ENCODE measurements around the gene PDGFD.
"Not testable (repeated sequence)": the region's sequence is repeated elsewhere in the genome, so short reads cannot be mapped to it uniquely, and the experiment has no call there.

The PDGFD gene

GRCh38 chr11:104051778-104052177 lies 112.2 kb downstream of the PDGFD start:
- no peak for DNase-seq

DNA sequence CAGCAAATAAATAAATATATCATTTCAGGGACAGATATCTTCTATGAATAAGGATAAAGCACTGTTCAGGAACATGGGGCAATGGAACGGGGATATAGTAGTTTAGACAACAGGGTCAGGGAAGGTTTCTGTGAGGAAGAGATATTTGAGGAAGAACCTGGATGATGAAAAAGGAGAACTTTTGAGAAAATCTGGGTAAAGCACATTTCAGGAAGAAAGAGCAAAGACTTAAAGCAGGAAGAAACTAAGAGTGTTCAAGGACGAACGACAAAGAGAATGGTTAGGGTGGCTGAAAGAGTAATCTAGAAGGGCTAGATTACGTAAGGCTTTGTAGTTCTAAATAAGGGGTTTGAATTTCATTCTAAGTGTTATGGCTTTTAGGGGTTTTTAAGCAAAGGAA lies 114.8 kb downstream of the PDGFD start:
- no peak for DNase-seq

DNA sequence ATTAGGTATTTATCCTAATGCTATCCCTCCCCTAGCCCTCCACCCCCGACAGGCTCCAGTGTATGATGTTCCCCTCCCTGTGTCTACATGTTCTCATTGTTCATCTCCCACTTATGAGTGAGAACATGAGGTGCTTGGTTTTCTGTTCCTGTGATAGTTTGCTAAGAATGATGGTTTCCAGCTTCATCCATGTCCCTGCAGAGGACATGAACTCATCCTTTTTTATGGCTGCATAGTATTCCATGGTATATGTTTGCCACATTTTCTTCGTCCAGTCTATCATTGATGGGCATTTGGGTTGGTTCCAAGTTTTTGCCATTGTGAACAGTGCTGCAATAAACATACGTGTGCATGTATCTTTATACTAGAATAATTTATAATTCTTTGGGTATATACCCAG lies 117.1 kb downstream of the PDGFD start:
- DNase-seq = not testable (repeated sequence)

DNA sequence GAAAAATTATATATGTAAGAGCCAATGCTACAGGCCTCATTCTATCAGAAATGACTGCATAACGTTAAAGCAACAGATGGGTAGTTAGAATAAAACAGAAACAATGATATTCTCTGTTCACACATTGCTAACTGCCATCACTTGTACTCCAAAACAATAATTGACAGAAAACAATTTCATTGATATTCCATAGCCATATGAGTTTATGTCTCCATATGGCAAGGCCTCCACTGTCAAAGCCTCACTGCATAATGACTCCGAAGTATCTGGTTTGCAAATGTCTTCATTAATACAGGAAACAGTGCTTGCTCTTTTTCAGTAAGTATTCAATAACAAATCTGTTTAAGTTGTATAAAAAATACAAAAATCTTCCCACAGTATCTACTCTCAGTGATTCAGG lies 117.6 kb downstream of the PDGFD start:
- no peak for DNase-seq

DNA sequence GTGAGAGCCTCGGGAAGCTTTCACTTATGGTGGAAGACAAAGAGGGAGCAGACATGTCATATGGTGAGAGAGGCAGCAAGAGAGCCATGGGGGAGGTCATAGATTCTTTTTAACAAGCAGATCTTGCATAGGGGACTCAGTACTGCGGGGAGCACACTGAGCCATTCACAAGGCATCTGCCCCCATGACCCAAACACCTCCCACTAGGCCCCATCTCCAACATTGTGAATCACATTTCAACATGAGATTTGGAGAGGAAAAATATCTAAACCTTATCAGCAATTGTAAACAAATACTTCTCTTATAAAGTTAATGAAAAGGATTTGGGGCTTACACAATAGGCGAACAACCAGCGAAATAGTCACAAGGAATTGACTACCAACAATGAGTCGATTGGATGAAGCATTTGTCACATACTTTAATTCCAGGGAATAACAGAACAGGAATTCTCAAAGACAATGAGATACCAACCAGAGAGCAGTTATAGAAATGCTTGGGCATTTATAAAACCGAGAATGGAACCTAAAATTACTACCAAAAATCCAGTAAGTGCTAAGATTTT lies 120.2 kb downstream of the PDGFD start:
- DNase-seq = no peak

DNA sequence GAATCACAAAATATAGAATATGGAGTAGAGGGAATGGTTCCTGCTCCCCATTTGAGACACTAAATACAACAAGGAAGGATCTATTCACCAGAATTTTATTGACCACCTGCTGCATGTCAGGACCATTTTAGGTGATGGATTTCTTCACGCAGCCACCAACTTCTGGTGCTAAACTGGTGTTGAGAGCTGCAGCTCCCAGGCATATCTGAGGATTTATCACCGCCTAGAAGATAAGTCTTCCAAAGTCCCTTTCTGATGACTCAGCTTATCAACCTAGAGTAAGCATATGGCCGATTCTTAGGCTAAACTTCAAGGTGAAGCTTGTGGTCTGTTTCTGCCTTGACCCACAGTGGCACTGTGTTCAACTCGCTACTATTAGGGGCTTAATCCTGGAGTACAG lies 120.8 kb downstream of the PDGFD start:
- DNase-seq = no peak

DNA sequence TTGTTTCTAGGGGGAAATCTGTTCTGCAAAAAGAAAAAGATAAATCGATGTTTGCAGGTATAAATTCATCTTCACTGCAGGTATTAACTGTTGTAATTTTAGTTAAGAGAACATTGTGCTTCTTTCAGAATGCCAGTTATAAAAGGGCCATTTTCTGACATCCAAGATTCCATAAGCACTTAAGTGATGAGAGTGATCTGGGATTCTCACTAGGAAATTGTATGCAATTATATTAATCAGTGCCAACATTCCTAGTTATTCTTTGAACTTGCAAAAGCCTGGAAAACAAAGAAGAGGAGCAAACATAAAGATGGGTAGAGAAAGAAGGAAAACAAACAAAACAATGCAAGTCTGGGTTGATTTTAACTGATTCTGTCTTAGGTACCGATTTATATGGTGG lies 122.2 kb downstream of the PDGFD start:
- DNase-seq = no peak

GRCh38 chr11:104036995-104037394 lies 127.0 kb downstream of the PDGFD start:
- DNase-seq = no peak

DNA sequence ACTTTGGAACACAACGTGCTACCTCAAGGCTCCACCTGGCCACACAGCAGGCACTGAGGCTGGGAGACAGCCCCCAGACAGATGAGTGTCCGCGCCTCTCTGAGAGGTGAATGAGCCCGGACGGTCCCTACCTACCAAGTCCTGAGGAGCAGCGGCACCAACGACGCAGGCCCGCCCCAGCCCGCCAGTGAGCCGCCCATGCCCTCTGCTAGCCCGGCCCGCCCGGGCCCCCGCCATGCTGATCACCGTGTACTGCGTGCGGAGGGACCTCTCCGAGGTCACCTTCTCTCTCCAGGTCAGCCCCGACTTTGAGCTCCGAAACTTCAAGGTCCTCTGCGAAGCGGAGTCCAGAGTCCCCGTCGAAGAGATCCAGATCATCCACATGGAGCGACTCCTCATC lies 127.4 kb downstream of the PDGFD start, which contains the start of gene DDI1:
Gene DDI1, plus strand, starts transcription at position 53 of the 400 bp plus-strand sequence. Its CDS starts 183 bp downstream, at position 236.
- DNase-seq = no peak

DNA sequence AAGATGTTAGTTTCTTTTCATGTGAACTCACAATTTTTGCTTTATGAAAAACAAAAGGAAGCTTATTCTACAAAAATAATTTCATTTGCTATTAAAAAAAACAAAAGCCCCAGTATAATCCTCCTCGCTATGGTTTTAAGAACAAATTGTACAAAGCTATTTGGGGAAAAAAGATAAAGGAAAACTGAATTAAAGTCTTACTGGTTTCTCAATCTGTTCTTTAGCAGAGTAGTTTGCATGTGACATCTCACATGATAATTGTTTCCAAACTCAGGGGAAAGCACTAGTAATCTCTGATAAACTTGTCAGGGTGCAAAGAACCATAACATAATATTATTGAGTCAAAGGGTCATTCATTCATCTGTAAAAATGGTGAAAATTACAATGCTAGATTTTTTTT lies 130.4 kb downstream of the PDGFD start:
- no peak for DNase-seq

- DNase-seq = no peak
These were observed 130.8 kb downstream of the PDGFD start for GRCh38 chr11:104033134-104033533.

DNA sequence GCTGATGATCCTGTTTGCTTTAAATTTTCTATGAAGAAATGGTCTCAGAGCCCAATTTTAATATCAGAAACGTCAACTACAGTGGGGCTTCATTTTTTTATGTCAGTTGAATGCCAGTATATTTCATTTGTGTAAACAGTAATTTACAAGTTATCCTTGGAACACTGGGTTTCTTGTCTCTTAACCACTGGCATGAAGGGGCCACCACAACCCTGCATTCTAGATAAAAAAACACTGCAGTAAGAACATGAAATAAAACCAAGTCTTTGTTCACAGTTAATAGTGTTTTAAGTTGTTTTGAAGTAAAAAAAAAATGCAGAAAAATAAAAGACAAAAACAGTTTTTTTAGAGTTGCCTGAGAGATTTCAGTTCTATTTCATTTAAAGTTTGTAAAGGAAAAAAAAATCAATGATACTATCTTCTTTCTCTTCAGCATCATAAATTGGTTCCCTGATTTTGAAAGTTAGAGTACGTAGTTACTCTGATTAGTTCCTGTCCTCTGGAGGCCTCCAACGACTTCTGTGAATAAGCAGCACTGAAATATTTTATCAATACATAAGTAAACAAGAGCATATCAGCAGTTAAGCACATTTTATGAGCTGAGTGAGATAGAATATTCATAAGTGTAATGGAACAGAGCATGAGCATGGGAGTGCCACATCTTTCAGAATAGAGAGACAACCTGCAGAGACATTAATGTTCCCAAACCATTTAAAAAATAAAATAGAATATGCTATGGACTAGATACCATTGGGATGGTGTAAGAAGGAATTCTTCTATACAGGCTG lies 135.3 kb downstream of the PDGFD start:
- DNase-seq = no peak

GRCh38 chr11:104024572-104024971 lies 139.4 kb downstream of the PDGFD start:
- no peak for DNase-seq

- DNase-seq = no peak
These were observed 148.1 kb downstream of the PDGFD start for GRCh38 chr11:104015649-104016415.

DNA sequence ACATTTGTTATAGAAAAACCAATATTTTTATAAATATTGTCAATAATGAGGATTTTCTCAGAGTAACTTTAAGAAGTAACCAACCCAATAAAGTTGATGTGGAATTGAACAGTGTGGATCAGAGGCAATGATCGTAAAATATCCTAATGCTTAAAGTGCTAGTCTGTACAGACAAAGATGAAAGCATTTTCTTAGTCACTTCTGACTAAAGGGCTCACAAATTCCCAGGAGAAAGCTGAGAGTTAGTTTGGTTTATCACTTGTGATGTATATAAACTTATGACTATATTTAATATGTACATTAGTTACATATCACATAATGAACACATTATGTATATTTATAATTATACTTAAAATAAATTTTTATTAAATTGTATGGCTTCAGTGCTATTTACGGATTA lies 152.9 kb downstream of the PDGFD start:
- no peak for DNase-seq

DNA sequence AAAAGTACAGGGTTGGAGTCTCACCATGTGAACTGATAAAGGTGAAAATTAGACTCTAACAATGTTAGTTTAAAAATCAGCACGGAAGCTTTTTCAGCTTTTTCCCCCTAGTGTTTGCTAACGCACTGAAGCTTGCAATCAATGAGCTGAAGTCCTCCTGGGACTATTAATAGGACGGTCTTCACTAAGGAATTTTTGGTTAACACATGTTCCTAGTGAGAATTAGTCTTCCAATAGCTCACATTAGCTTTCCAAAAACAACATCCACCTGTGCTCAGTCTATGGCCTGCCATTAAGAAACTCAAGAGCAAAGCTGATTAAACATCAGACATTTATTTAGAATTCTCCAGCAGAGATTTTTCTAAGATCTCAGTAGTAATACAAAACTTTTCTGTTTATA lies 154.2 kb downstream of the PDGFD start:
- no peak for DNase-seq

DNA sequence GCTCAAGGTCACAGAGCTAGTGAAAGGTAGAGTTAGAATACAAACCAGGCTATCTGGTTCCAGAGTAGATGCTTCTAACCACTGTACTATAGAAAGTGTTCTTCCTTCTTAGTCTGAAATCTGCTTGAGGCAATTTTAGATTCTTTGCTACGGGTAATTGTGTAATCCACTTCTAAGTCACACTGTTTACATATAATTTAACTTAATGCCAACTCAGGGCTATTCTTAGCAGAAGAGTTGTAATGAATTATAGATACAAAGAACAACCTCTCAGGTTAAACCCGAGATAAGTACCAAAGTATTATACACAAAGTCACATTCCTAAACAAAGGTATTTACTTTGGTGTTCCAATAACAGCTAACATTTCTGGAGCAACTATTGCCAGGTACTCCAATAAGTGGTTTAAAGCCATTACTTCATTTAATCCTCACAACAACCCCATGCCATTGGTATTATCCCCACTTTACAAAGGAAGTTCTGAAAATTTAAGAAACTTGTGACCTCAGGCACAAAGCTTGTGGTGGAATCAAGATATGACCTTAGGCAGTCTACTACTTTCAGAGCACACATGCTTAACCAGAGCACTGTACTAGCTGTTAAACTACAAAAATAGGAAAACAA lies 158.6 kb downstream of the PDGFD start:
- DNase-seq = no peak

- no peak for DNase-seq
These were observed 160.5 kb downstream of the PDGFD start for GRCh38 chr11:104003491-104003890.

- DNase-seq = no peak
These were observed 162.3 kb downstream of the PDGFD start for GRCh38 chr11:104001561-104002056.

- no peak for DNase-seq
These were observed 163.1 kb downstream of the PDGFD start for GRCh38 chr11:104000798-104001197.

GRCh38 chr11:103998826-103999508 lies 165.0 kb downstream of the PDGFD start:
- no peak for DNase-seq

GRCh38 chr11:103997082-103997481 lies 166.9 kb downstream of the PDGFD start:
- no peak for DNase-seq

- DNase-seq = no peak
These were observed 168.1 kb downstream of the PDGFD start for GRCh38 chr11:103995896-103996295.

Data from activated CD4-positive, alpha-beta T cell treated with anti-CD3 and anti-CD28 coated beads for 48 hours (primary cell).